HG02938 (cell line): Measurements from ENCODE around the gene LIMS1.
A peak's percentile ranks its signal among the peaks of the same experiment; 100 is the strongest.
"Not testable (repeated sequence)": the region's sequence is repeated elsewhere in the genome, so short reads cannot be mapped to it uniquely, and the experiment has no call there.

ENCODE experiments used
- ATAC-seq: cut with Tn5 transposase; IDR thresholded peaks from one replicate; pipeline ENCODE4 v1.9.1; 2021; ENCODE audit warnings: mild to moderate bottlenecking, moderate library complexity; ENCODE audit not compliant: unreplicated experiment

The LIMS1 gene

DNA sequence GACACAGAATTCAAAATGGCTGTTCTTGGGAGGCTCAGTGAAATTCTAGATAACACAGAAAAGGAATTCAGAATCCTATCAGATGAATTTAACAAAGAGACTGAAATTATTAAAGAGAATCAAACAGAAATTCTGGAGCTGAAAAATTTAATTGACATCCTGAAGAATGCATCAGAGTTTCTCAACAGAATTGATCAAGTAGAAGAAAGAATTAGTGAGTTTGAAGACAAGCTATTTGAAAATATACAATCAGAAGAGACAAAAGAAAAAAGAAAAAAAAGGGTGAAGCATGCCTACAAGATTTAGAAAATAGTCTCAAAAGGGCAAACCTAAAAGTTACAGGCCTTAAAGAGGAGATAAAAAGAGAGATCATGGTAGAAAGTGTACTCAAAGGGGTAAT, 173.0 kb downstream of the LIMS1 start:
- no peak for ATAC-seq

GRCh38 chr2:108716971-108717370, 182.7 kb downstream of the LIMS1 start:
- ATAC-seq = not testable (repeated sequence)

DNA sequence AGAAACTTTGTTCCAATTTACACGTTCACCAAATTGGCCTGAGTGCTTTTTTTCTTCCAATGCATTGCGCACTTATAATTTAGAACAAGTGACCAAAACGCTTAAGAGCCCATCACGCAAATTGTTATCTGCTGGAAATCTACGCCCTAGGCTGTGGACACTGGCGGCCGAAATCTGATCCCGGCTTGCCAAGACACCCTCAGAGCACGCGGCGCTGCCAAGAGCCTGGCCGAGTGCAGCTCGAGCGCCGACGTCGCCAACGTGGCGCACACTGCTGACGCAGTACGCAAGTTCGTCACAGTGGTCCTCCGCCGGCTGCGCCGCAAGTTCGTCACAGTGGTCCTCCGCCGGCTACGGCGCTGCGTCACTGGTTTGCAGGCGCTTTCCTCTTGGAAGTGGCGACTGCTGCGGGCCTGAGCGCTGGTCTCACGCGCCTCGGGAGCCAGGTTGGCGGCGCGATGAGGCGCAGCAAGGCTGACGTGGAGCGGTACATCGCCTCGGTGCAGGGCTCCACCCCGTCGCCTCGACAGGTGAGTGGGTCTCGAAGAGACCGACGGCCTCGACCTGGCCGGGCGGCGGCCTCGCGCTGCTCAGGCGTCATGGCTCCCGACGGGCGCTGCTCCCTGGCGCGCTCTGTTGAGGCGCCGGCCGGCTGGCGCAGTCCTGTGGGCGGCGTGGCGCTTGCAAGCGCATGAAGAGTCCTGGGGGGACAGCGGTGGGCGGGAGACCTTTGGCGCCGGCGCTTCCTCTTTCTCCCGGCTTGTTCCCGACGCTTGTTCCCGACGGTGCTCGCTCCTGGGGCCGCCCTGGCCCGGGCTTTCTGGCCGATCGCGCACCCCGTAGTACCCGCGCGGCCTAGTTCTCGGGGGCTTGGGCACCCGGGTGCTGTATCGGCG, 185.1 kb downstream of the LIMS1 start, which contains the start of gene RANBP2:
TSS of gene RANBP2 (plus strand) at position 334 of the 896 bp plus-strand sequence. CDS start at position 459, 125 bp downstream.
- peak; percentile 96 for ATAC-seq

DNA sequence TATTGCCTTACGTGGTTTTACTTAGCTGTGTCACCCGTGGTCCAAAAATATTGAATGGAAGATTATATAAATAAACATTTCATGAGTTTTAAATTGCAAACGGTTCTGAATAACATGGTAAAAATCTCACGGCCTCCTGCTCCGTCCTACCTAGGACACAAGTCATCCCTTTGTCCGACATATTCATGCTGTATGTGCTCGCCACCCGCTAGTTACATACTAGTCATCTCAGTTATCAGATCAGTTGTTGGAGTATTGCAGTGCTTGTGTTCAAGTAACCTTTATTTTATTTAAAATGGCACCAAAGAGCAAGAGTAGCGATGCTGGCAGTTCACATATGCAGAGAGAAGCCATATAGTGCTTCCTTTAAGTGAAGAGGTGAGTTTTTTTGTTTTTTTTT, 191.8 kb downstream of the LIMS1 start:
- ATAC-seq = not testable (repeated sequence)

DNA sequence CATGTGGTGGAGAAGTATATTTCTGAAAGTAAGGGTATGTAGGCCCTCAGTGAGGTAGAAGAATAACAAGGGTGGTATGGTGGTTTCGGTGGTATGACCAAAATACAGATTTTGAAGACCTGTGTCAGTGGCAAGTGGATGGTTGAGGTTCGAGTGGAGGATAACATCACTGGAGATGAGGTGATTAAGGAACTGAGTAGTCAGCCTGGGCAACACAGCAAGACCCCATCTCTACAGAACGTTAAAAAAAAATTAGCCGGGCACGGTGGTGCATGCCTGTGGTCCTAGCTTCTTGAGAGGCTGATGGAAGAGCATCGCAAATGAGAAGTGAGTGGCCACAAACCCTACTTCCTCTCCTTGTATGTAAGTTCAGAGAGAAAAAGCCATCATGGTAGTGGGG, 200.4 kb downstream of the LIMS1 start:
- ATAC-seq = not testable (repeated sequence)
